Measurements from ENCODE around the gene CIZ1. TPM values are rescaled to one million over a fixed set of nuclear protein-coding genes. Genes with fewer than 3 reads are reported as not detected.

Gene CIZ1
- total RNA-seq, 2 donors from 2014 or later: 58.4 to 61.6 TPM

- DNase-seq (no peak), ATAC-seq (no peak)
- TF ChIP-seq POLR2A (IDR thresholded peaks at IDR 0.05) (no peak), CTCF (IDR thresholded peaks at IDR 0.05) (no peak)
- H3K4me1 ChIP-seq: no peaks in the 10 kb centered on the region
- no peak overlapping the region for H3K27ac ChIP-seq
- H3K27me3 ChIP-seq: no peaks in the 10 kb centered on the region
- no peaks in the 10 kb centered on the region for H3K9me3 ChIP-seq
- H3K36me3 ChIP-seq (replicated peaks in 1 of 2; ENCODE audit: insufficient read depth in 1 of 2, low read depth in 2 of 2): no peaks in the 10 kb centered on the region
- WGBS, 2 donors: 80 to 86% methylated on average over 5 of the region's 5 CpGs
- intact Hi-C loops (cut with DNase I): no loop called here
- no peak overlapping the region for H3K4me3 ChIP-seq
These were observed 35.0 kb upstream of the CIZ1 start for GRCh38 chr9:128226412-128226801.

- TF ChIP-seq POLR2A (IDR thresholded peaks at IDR 0.05): no peak
- TF ChIP-seq CTCF (IDR thresholded peaks at IDR 0.05): no peak
- intact Hi-C loops (cut with DNase I): no loop called here
- 74 to 83% methylated on average over 19 of the region's 19 CpGs for WGBS, 2 donors
These were observed 34.5 kb upstream of the CIZ1 start for GRCh38 chr9:128225770-128226411.

GRCh38 chr9:128224877-128225276 lies 33.5 kb upstream of the CIZ1 start:
- H3K9me3 ChIP-seq: no peaks in the 10 kb centered on the region
- DNase-seq (no peak), ATAC-seq (no peak)
- no peaks in the 10 kb centered on the region for H3K36me3 ChIP-seq (replicated peaks in 1 of 2; ENCODE audit: insufficient read depth in 1 of 2, low read depth in 2 of 2)
- WGBS, 2 donors: 88 to 92% methylated on average over 7 of the region's 7 CpGs
- H3K27me3 ChIP-seq: no peaks in the 10 kb centered on the region
- TF ChIP-seq POLR2A (IDR thresholded peaks at IDR 0.05): no peak
- no peak for TF ChIP-seq CTCF (IDR thresholded peaks at IDR 0.05)
- intact Hi-C loops (cut with DNase I): no loop called here
- no peaks in the 10 kb centered on the region for H3K4me1 ChIP-seq
- H3K27ac ChIP-seq: no peak overlapping the region
- H3K4me3 ChIP-seq: no peak overlapping the region

More at GRCh38 chr9:128225770-128226411, 34.5 kb upstream of the CIZ1 start:
- DNase-seq (no peak), ATAC-seq (no peak)
- Histone ChIP-seq H3K27ac (no peak overlapping the region), H3K27me3 (no peaks in the 10 kb centered on the region), H3K36me3 (replicated peaks in 1 of 2; ENCODE audit: insufficient read depth in 1 of 2, low read depth in 2 of 2) (no peaks in the 10 kb centered on the region), H3K4me3 (no peak overlapping the region), H3K4me1 (no peaks in the 10 kb centered on the region), H3K9me3 (no peaks in the 10 kb centered on the region)

- Histone ChIP-seq H3K27ac (no peak overlapping the region), H3K27me3 (no peaks in the 10 kb centered on the region), H3K9me3 (no peaks in the 10 kb centered on the region), H3K36me3 (replicated peaks in 1 of 2; ENCODE audit: insufficient read depth in 1 of 2, low read depth in 2 of 2) (no peaks in the 10 kb centered on the region), H3K4me1 (peaks cover 9% of the 10 kb centered on the region), H3K4me3 (no peak overlapping the region)
- DNase-seq (no peak), ATAC-seq (no peak)
- no peak for TF ChIP-seq CTCF (IDR thresholded peaks at IDR 0.05)
- no peak for TF ChIP-seq POLR2A (IDR thresholded peaks at IDR 0.05)
- WGBS, 2 donors: 86 to 91% methylated on average over 13 of the region's 13 CpGs
- intact Hi-C loops (cut with DNase I): no loop called here
These were observed 31.7 kb upstream of the CIZ1 start for GRCh38 chr9:128222880-128223670.
